ENCODE data around the gene LRCH1.

- no peak for TF ChIP-seq POLR2A (IDR thresholded peaks at IDR 0.05)
- TF ChIP-seq CTCF (IDR thresholded peaks at IDR 0.05), result no peak
These were observed 69.8 kb downstream of the LRCH1 start for GRCh38 chr13:46622630-46623256.
